NCI-H2227 treated with DMSO at 0.1 percent for 48 hours (cell line): ENCODE data around the gene PPP1R12B.
"Not testable (repeated sequence)": the region's sequence is repeated elsewhere in the genome, so short reads cannot be mapped to it uniquely, and the experiment has no call there.

ENCODE experiments used
- DNase-seq: peaks from one replicate; lab custom pipeline; 2025; lab: John Stamatoyannopoulos, UW

Gene PPP1R12B

GRCh38 chr1:202612036-202612435 is 263.5 kb downstream of the PPP1R12B start:
- DNase-seq = not testable (repeated sequence)

GRCh38 chr1:202613571-202613970 is 265.1 kb downstream of the PPP1R12B start:
- DNase-seq = no peak

DNA sequence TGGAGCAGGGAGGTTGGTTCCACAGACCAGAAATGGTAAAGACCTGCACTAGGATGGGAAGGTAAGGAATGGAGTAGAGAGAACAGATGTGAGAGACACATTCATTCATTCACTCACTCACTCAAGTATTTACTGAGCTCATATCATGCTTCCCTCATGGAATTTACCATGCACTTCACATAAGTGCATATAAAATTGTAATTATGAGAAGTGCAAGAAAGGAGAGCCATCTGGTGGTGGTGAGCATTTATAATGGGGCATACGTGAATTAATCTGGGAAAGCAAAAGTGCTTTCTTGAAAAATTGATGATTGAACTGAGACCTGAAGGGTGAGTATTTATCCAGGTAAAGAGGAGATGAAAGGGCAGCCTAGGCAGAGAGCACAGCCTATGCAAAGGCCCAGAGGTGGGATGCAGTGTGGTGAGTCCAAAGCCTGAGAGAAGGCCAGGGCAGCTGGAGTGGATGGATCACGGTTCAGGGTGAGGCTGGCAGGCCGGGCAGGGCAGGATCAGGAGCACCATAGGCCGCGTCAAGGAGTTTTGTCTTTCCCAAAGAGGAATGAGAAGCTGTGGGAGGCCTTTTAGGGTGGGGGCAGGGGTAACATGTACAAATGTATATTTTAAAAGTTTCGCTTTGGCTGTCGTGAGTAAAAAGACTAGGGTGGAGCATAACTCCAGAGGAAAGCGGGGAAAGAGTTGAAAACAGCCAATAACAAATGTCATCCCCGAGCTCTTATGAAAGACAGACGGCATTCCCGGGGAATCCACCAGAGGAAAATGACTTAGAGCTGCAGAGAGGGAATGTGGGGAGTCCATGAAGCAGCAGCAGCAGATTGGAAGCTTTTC is 266.1 kb downstream of the PPP1R12B start:
- not testable (repeated sequence) for DNase-seq

DNA sequence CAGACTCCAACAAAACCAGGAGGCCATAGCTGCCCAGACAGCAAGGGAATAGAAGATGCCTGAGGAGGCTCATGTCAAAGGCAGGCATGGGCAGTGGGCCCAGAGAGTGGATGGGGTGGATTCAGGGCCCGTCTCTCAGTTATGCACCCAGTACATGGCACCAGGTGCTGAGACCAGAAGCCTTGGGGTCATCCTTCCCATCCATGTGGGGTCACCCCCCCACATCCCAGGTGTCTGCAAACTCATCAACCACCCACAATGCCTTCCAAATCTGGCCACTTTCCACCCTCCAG is 266.7 kb downstream of the PPP1R12B start:
- not testable (repeated sequence) for DNase-seq

DNA sequence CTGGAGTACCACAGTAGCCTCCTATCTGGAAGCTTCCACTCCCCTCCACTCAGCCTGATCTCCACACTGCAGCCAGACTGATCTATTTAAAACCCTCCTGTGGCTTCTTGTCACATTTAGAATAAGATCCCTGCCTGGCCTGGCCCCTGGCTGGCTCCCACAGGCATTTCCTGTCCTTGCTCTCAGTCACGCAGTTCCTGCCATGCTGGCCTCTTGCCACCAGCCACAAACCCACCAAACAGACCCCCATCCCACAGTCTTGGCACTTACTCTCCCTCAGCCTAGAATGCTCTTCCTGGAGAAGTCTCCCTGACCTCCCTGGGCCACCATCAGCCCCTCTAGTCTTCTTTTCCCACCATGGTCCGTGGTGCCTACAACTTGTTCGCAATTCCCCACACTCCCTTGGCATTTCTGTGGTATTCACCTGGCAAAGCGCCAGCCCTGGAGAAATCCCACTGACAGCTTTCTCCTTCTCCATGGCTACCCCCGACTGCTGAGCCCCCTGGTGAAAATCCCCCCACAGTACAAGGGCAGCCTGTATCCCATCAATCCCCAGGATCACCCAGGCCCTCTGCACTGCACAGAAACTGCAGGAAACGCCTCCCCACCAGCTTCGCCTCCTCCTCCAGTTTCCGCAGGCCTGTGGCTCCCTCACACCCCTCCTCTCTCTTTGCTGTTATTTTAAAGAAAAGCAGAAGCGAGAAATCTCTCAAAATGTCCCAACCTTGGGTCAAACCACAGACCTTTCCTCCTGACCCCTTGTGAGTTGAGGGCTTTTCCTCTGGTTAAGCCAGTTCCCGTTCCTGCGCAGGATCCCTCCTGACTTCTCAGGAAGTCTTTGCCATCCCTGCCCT is 267.2 kb downstream of the PPP1R12B start:
- DNase-seq = no peak

- DNase-seq = no peak
These were observed 267.9 kb downstream of the PPP1R12B start for GRCh38 chr1:202616355-202616915.

- DNase-seq = not testable (repeated sequence)
These were observed 270.5 kb downstream of the PPP1R12B start for GRCh38 chr1:202619012-202619411.

DNA sequence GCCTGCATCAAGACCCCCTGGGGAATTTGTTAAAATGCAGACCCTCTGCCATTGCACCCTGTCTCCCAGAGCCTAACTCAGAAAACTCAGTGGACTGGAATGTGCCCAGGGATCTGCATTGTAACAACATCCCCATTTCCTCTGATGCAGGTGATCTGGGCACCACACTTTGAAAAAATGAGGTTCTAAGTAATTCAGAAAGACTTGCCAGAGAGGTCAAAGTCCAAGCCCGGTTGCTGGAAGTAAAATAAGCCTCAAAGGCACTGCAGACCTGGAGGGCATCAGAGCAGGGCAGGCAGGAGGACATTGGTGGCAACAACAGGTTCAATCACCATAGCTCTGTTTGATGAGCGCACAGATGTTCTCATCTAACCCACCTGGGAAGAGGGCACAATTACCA is 271.0 kb downstream of the PPP1R12B start:
- no peak for DNase-seq

DNA sequence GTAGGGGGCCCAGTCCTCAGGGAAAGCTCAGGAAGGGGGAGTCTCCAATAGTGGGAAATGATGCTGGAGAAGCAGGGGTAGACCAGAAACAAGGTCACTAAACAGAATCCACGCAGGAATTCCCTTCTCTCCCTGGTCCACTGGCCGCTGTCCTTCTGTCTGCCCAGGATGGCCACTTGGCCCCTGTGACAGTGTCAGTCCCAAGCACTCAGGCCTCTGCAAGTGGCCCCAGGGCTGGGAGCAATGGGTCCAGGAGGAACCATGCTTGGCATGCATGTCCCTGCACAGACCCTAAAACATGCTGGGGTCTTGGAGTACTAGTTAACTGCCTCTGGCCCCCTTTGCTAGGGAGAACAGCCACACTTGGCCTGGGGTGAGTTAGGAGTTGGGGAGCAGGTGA is 271.5 kb downstream of the PPP1R12B start:
- DNase-seq = not testable (repeated sequence)

GRCh38 chr1:202621446-202621845 is 272.9 kb downstream of the PPP1R12B start:
- DNase-seq = no peak

GRCh38 chr1:202622388-202622787 is 273.9 kb downstream of the PPP1R12B start:
- no peak for DNase-seq

DNA sequence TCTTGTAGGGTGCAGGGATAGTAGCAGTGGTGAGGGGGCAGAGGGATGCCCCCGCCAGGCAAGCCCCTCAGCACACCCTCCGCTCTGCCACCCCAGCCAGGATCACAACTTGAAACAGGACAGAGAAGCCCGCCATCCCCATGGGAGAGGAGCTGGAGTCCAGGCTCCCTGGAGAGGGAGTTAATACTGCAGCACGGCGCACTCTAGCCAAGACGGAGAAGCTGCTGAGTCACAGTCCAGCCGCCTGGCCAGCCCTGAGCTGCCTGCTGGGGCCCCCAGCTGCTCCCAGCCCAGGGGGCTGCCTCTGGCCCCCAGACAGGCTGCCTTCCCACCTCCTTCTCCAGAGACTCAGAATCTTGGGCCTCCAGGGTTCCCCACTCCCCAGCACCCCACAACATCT is 274.6 kb downstream of the PPP1R12B start:
- no peak for DNase-seq

DNA sequence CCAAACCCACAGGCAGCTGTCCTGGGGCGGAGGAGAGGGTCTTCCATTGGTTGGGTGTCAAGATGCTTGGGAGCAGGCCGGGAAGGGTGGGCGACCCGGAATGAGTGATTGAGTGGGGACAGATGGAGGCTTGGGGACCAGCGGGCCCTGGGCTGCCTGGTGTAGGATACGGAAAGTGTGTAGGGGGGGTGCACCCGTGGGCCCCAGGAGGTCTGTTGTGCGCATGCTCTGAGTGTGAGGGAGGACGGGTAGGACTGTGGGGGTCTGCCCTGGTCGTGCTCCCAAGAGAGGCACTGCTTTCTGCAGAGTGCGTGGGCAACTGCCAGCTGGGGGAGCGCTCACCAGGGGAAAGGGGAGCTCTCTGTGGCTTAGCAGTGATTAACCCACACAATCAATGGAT is 275.0 kb downstream of the PPP1R12B start:
- not testable (repeated sequence) for DNase-seq

DNA sequence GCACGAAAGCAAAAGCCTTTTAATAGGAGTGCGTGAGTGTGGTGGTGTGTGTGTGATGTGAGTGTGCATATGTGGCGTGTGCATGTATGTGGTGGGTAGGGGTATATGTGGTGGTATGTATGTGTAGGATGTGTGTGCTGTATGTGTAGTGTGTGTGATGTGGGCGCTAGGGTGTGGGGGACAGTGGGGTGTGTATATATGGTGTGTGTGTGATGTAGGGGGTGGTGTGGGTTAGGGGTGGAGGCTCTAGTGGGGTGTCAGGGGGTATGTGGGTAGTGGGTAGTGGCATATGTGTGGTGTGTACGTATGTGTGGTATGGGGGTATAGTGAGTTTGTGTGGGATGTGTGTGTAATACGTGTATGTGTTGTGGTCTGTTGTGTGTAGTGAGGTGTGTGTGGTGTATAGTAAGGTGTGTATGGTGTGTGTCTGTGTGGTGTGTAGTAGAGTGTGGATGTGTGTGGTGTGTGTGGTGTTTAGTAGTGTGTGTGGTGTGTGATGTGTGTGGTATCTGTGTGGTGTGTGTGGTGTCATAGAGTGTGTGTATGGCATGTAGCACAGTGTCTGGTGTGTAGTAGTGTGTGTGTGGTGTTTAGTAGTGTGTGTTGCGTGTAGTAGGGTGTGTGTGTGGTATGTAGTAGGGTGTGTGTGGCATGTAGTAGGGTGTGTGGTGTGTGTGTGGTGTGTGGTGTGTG is 275.7 kb downstream of the PPP1R12B start:
- no peak for DNase-seq

- DNase-seq = no peak
These were observed 276.2 kb downstream of the PPP1R12B start for GRCh38 chr1:202624781-202625108.

GRCh38 chr1:202625416-202626360 is 277.2 kb downstream of the PPP1R12B start:
- peak; percentile 67 for DNase-seq

DNA sequence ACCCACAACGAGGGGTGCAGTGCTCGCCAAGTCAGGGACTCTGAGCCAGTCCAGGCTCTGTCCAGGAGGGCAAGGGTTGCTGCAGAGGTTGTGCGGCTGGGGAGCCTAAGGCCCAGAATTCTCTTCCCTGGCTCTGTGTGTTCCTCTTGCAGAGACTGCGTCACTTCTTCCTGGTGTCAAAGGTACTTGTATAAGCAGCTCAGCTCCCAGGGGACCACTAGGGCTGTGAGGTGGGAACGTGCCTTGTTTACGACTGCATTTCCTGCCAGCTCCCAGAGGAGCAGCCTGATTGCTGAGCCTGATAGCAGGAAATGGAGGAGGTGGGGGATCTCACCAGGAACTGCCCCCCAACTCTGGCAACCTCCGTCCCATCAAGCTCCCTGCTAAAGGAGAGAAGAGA is 278.5 kb downstream of the PPP1R12B start:
- DNase-seq = not testable (repeated sequence)

DNA sequence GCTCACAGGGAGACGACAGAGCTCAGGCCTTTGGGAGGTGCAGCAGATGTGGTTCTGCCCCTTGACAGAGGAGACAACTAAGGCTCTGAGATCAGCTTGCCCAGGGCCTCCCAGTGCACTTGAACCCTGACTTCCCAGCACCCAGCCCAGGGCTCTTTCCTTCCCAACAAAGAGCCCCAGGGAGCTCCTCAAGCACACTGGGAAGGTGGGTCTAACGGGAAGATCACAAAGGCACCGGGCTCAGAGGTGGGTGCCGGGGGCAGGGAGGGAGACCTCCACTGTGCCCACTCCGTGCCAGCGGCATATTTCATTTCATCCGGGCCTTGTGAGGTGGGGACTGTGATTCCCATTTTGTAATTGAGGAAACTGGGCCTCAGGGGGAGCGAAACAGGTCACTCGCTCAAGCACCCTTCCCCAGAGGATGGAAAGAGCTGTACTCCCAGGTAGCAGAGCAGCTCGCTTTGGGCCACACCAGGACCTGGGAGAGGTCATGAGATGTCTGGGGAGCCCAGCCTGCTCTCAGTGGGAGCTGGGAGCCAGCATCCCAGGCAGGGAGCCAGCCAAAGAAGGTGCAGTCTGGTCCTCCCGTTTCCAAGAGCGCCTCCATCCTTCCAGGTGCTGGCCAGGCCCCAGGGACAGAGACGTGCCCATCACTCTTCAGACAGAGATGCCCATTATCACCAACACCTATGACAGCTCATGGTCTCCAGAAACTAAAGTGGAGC is 279.5 kb downstream of the PPP1R12B start:
- DNase-seq = no peak

DNA sequence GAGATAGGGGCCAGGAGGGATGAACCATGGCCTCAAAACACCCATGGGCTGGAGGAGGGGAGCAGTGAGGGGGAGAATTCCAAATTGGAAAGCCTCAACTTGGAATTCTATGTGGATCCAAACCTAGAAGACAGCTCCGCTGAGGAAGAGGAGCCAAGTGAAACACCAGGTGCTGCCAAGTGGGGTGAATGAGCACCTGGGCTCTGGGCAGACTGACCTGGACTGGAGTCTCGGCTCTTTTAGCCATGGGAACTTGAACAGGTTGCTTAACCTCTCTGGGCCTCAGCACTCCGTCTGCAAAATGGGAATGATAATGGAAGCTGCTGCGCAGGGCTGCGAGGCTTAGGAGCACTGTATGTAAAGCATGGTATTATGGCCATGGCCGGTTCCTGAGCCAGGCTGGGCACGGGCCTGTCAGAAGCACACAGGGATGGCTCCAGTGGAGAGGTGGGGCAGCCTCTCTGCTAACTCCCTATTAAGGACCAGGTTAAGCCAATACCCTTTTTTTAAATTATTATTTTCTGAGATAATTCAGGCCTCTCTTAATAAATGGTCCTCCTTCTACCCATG is 280.2 kb downstream of the PPP1R12B start:
- DNase-seq = no peak

GRCh38 chr1:202629257-202629811 is 280.8 kb downstream of the PPP1R12B start:
- DNase-seq = not testable (repeated sequence)
